Glutamatergic neuron (in vitro differentiated cells): ENCODE results near the gene IL16. TPM values are rescaled to one million over a fixed set of nuclear protein-coding genes. Genes with fewer than 3 reads are reported as not detected.

ENCODE experiments used
- DNase-seq: peaks from one replicate; pipeline ENCODE4 v3.0.0; 2022
- H3K27ac Mint-ChIP-seq: one replicate; pipeline ENCODE4 v1.8.0; 2020; ENCODE audit warnings: mild to moderate bottlenecking, mixed read lengths, inconsistent platforms; ENCODE audit not compliant: unreplicated experiment
- H3K27me3 Mint-ChIP-seq: one replicate; pipeline ENCODE4 v1.8.0; 2020; ENCODE audit warnings: mild to moderate bottlenecking, moderate library complexity, mixed read lengths, inconsistent platforms; ENCODE audit not compliant: unreplicated experiment
- H3K36me3 Mint-ChIP-seq: one replicate; pipeline ENCODE4 v1.8.0; 2020; ENCODE audit warnings: mild to moderate bottlenecking, mixed read lengths, inconsistent platforms; ENCODE audit not compliant: unreplicated experiment
- H3K4me1 Mint-ChIP-seq: one replicate; pipeline ENCODE4 v1.8.0; 2020; ENCODE audit warnings: mild to moderate bottlenecking, low read depth, mixed read lengths, inconsistent platforms; ENCODE audit not compliant: unreplicated experiment
- H3K4me3 Mint-ChIP-seq: one replicate; pipeline ENCODE4 v1.8.0; 2020; ENCODE audit warnings: mild to moderate bottlenecking, mixed read lengths, inconsistent platforms; ENCODE audit not compliant: unreplicated experiment
- H3K9me3 Mint-ChIP-seq: one replicate; pipeline ENCODE4 v1.8.0; 2020; ENCODE audit warnings: mild to moderate bottlenecking, moderate library complexity, mixed read lengths, inconsistent platforms; ENCODE audit not compliant: unreplicated experiment
- CTCF ChIP-seq: fragments of 200-600 bp; sonication (generic); IDR thresholded peaks from one replicate; pipeline ENCODE4 v1.5.0; 2021; ENCODE audit not compliant: partially characterized antibody, unreplicated experiment
- total RNA-seq: library from RNA; stranded (reverse); fragmentation: NEBNext Ultra II Directional; extraction: Animal tissue kit (Norgen Biotek cat#: 25700); gene quantifications from one replicate; pipeline ENCODE4 v1.2.1, GENCODE V29; 2021; ENCODE audit not compliant: unreplicated experiment

IL16 gene
- total RNA-seq, 1 donor from 2014 or later, result 0.27 TPM

DNA sequence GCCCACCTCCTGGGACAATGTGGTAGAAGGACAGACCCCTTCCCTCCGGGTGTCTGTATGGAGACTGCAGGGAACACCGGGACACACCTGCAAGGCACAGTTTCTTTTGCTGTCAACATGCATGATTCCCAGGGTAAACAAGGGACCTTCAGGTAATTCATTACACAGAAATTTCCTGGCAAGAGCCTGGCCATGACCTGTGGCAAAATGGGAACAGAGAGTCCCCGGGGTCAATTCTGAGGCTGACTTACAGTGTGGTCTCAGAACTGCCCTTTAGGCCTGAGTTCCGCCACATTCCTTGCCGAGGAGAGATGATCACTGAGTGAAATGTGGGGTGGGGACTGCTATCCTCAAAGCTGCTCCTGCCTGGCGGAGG lies 121.0 kb downstream of the IL16 start:
- Mint-ChIP-seq H3K4me3 (no peak overlapping the region), H3K27me3 (peaks cover 4% of the 10 kb centered on the region), H3K9me3 (peaks cover 9% of the 10 kb centered on the region), H3K4me1 (no peaks in the 10 kb centered on the region), H3K36me3 (peaks cover 4% of the 10 kb centered on the region), H3K27ac (no peak overlapping the region)
- no peak for DNase-seq
- no peak for TF ChIP-seq CTCF

DNA sequence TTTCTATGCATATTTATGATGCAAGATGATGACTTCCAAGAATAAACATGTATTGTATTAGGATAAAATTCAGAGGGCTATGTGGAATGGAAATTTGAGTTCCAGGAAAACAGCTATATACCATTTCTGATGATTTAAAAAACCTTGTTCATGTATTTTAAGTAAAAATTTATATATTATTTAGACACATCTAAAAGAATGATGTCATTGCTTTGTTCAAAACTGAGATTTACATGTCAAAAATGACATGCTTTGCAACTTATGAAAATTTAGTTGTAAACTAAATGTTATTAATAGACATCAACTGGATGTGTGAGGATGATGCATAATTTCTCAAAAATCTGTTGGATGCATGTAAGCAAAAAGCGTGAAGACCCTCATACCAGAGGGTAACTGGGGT lies 125.0 kb downstream of the IL16 start:
- no peaks in the 10 kb centered on the region for H3K4me1 Mint-ChIP-seq
- H3K4me3 Mint-ChIP-seq, result no peak overlapping the region
- TF ChIP-seq CTCF, result no peak
- peaks cover 6% of the 10 kb centered on the region for H3K27me3 Mint-ChIP-seq
- DNase-seq, result no peak
- H3K27ac Mint-ChIP-seq, result no peak overlapping the region
- peaks cover 6% of the 10 kb centered on the region for H3K9me3 Mint-ChIP-seq
- H3K36me3 Mint-ChIP-seq, result no peaks in the 10 kb centered on the region

GRCh38 chr15:81322676-81323253 lies 126.1 kb downstream of the IL16 start:
- Mint-ChIP-seq H3K27me3 (peaks cover 6% of the 10 kb centered on the region), H3K27ac (no peak overlapping the region), H3K4me1 (no peaks in the 10 kb centered on the region), H3K36me3 (no peaks in the 10 kb centered on the region), H3K9me3 (peaks cover 6% of the 10 kb centered on the region), H3K4me3 (no peak overlapping the region)
- TF ChIP-seq CTCF, result no peak
- DNase-seq, result no peak

DNA sequence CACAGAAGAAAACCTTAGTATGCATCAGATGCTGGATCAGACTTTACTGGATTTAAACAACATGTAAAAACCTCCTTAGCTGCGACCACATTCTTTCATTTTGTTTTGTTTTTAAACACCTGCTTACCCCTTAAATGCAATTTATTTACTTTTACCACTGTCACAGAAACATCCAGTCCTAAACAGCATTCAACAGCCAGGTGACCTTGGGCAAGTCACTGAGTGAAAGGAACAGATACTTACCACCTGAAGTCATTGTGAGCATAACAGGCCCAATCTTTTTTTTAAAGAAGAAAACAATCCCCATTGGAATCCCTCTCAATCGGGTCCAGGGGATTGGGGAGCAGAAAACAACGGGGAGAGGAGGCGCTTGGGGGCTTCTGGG lies 126.9 kb downstream of the IL16 start:
- no peaks in the 10 kb centered on the region for H3K36me3 Mint-ChIP-seq
- no peaks in the 10 kb centered on the region for H3K4me1 Mint-ChIP-seq
- H3K27ac Mint-ChIP-seq, result no peak overlapping the region
- no peak for TF ChIP-seq CTCF
- peaks cover 5% of the 10 kb centered on the region for H3K9me3 Mint-ChIP-seq
- H3K4me3 Mint-ChIP-seq, result peak overlapping the region; percentile 96
- DNase-seq, result no peak
- H3K27me3 Mint-ChIP-seq, result peaks cover 6% of the 10 kb centered on the region

GRCh38 chr15:81323944-81324881 lies 127.5 kb downstream of the IL16 start, which contains the start of gene STARD5:
TSS of gene STARD5 (minus strand) at chr15:81324141. CDS start at chr15:81324099, 42 bp downstream.
- DNase-seq, result peak; percentile 99
- Mint-ChIP-seq H3K36me3 (no peaks in the 10 kb centered on the region), H3K9me3 (peaks cover 4% of the 10 kb centered on the region), H3K4me3 (peak within 1 kb of the TSS; percentile 96), H3K4me1 (no peaks in the 10 kb centered on the region), H3K27ac (peak within 1 kb of the TSS; percentile 75), H3K27me3 (peaks cover 6% of the 10 kb centered on the region)
- TF ChIP-seq CTCF, result no peak
